GM15510 (cell line): Measurements from ENCODE around the gene CALML4.

Experiments
- POLR2A ChIP-seq: IDR thresholded peaks from 3 replicates; pipeline ENCODE4 v1.6.1; 2011; ENCODE audit warnings: borderline replicate concordance; ENCODE audit not compliant: insufficient read length; ENCODE audit errors: extremely low read depth

Gene CALML4

DNA sequence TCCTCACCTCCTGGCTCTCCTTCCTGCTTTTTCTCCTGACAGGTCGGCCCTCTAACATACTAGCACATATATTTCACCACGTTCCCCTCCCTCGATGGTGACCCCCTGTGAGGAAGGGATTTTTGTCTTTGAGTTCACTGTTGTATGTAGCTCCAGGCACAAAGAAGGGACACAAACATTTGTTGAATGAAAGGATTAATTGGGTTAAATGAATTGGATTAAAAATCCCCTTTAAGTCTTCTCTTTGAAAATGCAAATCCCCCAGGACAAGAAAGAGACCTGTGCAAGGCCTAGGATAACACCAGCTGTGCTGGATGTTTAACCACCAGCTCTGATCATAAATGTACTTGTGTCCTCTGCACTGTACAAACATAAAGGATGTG lies 3.3 kb downstream of the CALML4 start:
- no peak for TF ChIP-seq POLR2A

DNA sequence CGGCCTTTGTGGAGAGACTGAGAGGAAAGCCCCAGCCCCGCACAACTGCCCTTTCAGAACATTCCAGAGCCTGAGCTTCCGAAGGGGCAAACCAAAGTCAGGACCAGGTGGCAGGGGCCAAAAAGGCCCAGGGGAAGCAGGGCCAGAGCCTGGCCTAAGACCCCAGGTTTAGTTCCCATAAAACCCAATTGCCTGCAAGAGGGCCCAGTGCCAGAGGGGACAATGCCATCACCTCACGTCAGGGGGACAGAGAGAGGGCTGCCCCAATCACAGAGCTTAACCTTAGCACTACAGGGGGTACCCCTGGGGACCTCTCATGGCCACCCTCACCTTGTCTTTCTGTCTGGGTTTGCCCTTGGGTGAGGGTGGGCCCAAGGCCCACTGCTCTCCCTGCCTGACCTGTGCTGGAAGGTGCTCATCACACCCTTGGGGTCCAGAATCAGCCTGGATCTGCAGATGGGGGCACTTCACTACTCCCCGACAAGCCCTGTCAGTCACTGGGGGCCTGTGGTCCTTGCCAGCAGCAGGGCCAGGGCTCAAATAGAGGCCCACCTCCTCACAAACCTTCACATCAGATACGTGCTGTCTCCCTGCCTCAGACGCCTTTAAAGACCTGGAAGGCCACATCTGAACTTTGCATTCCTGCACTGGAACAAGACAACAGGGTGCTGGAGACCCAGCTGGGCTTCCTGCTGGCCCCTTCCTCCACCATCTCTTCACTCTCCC lies 3.8 kb downstream of the CALML4 start:
- TF ChIP-seq POLR2A, result no peak

DNA sequence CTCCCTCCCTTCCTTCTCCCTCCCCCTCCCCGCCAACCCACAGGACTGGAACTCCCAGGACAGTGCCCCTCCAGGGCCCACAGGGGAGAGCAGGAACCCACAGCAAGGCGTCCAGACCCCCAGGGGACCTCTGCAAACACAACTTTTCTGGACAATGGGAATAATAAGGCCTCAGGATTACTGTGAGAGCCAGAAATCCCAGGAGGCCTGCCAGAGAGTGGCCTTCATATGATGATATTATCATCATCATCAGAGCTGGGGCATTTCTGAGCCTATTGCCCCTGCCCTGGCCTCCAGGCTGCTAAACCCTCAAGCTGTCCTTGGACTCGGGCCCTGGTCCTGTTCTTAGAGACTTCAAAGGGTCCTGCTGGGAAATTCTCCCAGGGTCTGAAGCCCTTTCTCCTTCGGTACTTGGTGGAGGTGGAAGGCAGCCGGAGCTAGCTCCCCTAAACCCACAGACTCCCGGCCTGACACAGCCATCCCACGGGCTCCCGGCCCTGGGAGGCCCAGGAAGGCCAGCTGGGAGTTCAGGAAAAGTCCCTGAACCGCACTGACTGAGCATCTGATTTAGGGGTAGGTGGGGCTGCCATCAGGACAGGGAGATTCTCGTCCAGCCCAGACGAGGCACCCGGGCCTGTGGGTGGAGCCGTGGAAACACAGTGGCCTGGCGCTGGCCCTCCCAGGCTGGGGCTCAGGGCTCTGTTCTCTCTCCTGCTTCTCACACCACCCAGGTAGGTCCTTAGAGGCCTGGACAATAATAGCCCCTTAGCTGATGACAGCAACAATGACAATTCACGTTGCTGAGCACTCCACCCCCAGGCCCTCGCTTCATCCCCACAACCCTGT lies 4.9 kb downstream of the CALML4 start:
- TF ChIP-seq POLR2A, result no peak

DNA sequence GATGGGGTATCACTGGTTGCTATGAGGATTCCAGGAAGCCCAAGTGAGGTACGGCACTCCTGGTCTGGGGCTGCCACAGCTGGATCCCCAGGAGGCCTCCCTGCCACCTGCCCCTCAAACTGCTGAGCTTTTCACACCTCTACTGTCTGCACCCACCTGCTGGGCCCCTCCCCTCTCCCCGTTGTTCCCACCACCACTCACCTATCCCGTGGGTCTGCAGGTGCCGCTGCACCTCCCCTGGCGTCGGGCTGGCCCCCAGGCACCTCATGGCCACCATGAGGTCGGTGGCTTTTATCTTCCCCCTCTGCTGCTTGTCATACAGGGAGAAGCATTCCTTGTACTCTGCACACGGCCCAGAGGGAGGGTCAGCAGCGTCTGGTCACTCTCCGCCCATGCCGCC lies 5.8 kb downstream of the CALML4 start:
- no peak for TF ChIP-seq POLR2A

DNA sequence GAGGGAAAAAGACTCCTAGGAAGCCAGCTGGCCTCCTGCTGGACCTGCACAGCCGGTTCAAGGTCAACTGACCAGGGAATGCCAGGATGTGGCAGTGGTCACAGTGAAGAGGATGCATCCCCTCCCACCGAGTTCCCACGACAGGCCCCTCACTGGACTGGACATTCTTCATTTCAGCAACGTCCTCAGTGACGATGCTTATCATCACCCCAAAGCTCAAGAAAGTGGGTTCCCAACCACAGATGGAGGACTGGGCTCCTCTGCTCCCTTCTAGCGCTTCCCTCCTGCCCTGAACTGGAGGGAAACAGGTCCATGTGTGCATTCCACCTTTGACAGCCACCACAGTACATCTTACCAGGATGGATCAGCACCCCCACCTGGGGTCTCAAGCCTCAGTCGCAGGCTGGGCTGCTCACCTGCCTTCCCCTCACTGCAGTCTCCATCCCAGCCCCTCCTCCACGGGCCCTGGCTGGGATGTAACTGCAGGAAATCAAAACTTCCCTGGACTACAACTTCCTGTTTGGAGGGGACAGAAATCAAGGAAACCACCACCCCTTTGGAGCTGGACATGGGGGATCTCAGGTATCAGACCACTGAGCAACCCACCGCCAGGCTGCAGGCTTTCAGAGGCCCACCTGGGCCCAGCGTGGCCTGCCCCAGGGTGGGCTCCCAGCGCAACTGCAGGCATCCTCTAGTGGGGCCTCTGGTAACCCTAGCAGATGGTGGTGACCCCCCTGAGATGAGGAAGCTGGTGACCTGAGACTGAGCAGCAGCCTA lies 7.3 kb downstream of the CALML4 start:
- TF ChIP-seq POLR2A, result no peak

DNA sequence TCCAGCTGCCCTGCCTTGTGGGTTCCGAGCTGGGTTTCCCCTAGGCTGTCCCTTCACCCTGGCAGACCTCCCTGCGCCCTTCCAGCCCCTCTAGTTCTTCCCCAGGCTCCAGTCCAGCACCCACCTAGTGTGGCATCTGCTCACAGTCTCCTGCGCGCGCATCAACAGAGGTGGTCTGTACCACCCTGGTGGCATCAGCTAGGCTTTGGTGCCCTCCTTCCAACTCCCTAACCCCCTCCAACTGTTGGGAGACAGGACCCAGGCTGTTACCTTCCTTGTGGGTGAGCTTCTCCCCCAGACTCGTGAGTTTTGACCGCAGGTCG lies 8.0 kb downstream of the CALML4 start:
- no peak for TF ChIP-seq POLR2A

DNA sequence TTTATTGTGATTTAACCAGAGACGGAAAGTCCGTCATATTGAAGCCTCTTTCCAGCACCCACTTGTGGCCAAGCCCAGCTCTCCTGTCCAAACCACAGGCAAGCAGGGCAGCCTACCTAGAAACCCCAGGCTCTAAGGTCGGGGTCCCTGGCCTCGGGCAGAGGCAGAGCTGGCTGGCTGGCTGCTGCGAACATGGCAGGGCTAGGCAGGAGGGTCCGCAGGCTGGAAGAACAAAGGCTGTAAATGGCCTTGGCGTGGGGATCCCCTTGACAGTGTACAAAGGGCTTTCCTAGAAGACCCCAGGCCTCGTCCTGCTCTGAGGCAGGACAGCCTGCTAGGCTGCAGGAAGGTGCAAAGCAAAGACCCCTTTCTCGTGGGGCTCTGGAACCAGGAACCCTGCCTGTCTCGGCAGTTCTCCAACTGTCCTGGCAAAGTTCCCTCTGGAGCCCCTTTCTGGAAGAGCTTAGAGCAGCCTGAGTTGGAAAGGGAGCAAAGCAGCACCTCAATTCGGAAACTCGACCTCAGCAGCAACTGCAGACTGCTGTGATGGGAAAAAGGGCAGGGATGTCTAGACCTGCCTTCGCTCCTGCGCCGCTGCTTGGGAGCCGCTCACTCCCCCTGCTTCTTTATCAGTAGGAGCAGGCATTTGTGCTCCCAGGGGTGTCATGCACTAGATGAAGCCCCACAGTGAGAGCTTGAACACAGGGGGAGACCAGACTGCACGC lies 8.5 kb downstream of the CALML4 start:
- TF ChIP-seq POLR2A, result no peak

DNA sequence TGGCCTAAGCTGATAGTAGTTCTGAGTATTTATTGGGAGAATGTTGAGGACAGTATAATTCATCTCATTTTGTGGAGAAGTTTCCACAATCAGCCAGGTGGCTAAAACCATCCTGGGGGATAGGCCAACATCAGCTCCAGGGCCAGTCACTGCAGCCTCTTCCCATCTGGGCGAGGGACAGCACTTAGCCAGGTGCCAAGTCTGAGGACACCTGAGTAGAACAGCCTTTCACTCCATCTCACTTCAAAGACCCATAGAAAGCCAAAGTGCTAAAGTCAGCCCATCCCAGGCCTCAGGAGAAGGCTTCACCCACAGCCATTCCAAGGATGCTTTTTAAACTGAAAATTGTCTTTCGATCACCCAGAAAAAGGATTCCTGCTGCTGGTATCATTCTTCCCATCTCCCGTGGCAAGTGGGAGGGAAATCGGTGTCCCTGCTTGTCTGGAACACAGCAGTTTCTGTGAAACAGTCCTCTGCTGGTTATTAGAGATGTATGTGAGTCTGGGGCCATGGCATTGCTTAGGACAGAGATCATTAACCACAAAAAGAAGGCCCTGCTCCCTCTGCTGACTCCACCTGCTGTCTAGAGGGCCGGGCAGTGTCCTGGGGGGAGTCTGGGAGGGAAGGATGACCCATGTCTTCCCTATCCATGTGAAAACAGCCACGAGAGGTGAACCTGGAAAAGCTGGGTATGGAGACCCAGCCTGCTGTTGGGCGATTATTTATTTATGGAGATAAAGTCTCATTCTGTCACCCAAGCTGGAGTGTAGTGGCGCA lies 9.6 kb downstream of the CALML4 start:
- TF ChIP-seq POLR2A, result no peak

DNA sequence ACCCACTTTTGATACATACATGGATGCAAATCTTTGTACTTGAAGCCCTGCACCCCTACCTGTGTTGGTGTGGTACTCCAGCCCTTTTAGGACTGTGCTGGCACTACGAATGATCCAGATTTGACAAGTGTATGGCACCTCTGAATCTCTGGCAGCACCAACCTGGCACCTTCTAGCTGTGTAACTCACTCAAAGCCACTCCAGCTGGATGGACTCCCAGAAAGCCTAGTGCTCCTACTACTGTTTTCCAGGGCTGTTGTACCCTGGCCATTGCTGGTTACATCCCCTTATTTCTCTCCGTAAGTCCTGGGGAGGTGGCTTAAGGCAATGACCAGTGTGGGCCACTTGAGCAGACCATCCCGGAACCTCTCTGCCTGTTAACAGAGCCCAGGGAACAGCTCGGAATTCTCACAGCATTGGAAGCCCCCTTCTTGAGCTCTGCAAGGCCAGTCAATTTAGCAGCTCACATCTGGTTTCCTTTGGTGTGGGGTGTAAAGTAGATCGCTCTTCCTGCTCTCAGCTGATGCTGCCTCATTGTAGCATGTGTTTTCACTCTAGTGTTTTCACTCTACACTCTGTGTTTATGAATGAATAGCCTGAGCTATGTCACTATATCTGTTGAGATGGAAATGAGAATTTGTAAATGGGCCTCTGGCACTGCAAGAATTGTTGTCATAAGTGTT lies 12.2 kb downstream of the CALML4 start:
- TF ChIP-seq POLR2A, result no peak

DNA sequence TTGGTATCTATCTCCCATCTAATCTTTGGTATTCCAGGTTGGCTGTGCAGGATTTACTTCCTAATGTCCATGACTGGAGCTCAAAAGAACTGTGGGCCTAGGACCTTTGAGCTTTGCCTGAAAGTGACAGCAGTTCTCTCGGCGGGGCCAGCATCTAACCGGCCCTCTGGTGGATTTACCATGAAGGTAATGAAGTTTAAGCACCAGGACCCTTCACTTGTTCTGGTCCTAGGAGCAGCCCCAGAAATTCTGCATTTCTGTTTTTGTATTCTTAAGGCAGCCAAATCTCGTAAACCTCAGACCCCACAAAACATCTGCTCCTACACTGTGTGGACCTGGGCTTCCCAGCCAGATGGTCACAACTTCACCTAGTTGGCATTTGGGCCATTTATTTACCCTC lies 13.0 kb downstream of the CALML4 start:
- TF ChIP-seq POLR2A, result no peak

DNA sequence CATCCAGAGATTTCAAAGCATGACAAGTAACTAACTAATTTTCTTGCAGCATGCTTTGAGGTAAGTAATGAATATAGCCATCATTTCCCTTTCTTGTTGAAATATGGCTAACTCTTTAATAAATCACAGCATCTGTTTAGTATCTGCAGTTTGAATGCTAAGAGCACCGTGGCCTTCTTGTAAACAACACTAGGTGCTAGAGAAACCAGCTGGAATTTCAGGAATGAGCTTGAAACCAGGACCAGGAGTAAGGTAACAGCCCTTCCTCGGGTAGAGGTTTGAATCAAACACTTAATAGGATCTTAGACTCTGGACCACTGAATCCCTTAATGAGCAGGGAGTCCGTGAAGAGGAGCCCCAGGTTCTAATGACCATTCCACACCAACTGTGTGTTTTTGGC lies 13.6 kb downstream of the CALML4 start:
- no peak for TF ChIP-seq POLR2A

DNA sequence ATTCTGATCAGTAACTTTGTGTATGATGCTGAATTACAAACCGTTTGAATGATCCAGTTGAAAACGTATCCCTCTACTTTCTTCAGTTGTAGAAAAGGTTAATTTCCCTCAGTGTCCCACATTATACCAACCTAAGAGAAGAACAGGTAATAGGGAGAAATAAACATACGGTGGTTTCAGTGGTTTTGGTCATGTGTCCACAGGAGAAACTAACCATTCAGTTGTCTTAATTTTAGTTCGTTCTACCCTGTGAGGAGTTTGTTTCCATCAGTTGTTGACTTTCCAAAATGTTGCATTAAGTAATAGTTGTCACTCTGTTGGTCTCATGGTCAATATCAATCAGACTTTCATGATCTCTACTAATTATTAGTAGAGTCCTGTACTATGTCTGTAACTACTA lies 15.1 kb downstream of the CALML4 start:
- TF ChIP-seq POLR2A, result no peak

DNA sequence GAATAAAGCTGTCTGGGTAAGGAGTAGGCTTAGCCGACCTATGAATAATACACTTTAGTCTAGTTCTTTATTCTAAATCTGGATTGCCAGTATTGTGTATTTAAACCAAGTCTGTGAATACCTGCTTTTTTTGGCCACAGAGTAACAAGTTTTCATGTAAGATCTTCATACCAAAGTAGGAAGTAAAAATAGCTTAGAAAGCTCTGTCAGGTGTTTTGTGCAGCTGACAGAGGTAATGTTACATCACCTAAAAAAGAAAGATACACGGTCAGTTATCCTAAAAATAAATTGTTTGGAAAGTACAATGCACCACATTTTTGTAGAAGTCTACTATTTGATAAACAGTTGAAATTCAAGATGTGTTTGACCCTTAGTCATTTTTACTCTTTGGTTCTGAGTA lies 16.5 kb downstream of the CALML4 start:
- TF ChIP-seq POLR2A, result no peak
